Activated CD4-positive, alpha-beta T cell treated with anti-CD3 and anti-CD28 coated beads for 24 hours (primary cell): ENCODE data around the gene YIF1B.

ENCODE experiments used
- DNase-seq, 2 donors: peaks; one replicate each; pipeline ENCODE4 v3.0.0-alpha.2; 2020; ENCODE audit warnings: low read depth in 2 of 2

Gene YIF1B

DNA sequence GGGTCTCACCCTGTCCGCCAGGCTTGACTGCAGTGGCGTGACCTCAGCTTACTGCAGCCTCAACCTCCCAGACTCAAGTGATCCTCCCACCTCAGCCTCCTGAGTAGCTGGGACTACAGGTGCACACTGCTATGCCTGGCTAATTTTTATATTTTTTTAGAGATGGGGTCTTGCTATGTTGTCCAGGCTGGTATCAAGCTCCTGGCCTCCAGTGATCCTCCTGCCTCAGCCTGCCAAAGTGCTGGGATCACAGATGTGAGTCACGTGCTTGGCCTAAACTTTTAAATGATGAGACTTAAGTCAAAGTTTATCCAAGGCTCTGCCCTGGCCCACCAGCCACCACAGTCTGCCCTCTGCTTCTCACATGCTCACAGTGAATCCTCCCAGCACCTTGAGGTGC lies 9.5 kb downstream of the YIF1B start:
- DNase-seq = no peak

DNA sequence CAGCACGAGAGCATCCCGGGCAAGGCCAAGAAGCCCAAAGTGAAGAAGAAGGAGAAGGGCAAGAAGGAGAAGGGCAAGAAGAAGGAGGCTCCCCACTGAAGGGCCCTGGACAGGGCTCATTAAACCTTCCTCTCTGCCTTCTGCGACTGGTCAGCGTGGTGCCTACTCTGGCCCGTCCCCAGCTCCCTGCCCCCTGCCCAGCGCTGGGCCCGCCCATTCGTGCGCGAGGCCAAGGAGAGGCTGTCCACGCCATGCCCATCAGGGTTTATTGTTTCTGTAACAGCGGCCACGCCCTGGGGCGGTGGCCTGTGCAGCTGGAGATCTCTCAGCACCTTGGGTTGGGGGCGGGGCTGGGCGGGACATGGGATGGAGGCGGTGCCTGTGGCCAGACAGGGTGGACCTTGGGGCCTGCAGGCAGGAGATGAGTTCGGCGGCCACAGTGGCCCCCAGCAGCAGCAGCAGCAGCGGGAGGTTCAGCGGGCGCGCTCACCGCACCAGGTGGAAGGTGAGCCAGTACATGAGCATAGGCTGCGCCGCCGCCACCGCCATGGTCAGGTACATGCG lies 10.8 kb downstream of the YIF1B start:
- no peak for DNase-seq

DNA sequence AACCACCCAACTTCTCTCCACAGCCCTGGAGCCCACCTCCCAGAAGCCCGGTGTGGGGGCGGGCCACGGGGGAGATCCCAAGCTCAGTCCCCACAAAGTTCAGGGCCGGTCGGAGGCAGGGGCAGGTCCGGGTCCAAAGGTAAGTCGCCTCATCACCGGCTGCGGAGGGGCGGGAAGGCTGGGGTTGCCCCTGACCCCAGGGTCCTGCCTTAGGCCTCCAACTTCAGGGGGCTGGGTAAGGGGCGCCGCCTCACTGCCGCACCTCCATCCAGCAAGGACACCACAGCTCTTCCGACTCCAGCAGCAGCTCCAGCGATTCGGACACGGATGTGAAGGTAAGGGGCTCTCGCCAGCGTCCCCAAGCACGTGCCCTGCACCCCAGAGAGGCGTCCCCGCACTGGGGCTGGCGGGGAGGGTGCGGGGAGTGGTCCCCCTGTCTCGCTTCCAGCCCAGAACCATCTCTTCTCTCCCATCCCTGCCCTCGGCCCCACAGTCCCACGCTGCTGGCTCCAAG lies 11.3 kb downstream of the YIF1B start:
- DNase-seq = no peak

DNA sequence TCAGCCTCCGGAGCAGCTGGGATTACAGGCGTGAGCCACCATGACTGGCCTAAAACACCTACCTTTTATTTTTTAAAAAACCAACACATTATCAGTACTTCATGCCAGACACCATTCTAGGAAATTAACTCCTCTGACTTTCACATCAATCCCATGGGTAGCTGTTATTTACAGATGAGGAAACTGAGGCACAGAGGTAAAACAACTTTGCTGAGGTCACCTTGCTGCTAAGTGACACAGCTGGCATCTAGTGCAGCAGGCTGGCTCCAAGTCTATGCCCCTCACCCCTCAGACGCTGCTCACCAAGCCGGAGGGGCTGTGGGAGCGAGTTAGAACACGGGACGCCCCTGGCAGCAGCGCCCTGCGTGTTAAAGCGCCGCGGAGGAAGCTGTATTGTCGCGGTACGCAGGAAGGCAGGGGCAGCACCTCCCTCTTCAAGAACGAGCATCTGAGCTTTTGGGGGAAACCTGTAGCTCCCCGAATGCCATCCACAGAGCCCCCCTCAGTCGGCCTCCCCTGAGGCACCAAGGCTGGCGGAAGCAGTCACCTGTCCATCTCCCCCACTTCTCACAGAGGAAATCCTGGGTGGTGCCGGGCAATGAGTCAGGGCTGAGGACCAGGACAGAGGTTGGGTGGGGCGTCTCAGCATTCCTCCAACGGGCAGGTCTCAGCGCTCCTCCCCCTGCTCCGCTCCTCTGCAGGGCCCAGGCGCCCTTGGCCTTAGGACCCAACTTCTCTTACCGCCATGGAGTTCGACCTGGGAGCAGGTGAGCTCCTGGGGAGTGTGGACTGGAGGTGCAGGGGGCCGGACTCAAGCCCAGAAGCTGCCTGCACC lies 12.0 kb downstream of the YIF1B start, which contains the start of gene C19orf33:
Gene C19orf33 (plus strand): TSS at position 735 of the 835 bp plus-strand sequence. CDS start 11 bp downstream, at position 746.
- DNase-seq = no peak

DNA sequence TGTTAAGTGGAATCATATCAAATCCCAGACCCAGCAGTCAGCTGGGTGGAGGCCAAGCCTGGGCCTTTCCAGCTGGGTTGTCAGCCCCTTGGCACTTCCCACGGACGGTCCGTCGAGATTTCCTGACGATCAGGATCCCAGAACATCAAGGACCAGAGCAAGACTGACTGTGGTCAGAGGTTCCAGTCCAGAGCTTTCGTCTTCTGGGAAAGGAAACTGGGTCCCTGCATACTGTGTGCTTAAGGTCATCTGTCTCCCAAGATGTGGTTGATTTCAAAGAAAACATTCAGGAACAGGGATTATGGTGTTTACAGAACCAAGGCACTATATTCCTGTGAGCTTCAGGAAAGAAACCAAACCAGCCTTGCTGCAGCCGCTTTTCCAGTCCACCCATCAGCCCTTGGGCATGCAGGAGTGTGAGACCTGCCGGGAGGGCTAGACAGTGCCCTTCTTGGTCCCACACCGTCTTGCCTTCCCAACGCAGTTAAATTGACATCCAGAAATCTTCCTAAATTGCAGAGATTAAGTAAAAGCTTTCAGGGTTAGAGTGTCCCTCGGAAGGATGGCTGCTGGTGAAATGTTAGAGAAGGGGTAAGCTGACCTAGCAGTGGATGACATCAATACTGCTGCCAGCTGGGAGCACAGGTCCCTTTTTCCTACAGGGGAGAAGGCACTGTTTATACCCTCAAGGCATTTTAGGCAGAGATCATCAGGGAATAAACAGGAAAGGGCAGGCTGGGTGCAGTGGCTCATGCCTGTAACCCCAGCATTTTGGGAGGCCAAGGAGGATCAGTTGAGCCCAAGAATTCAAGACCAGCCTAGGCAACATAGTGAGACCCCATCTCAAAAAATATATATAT lies 16.7 kb downstream of the YIF1B start:
- DNase-seq = no peak

DNA sequence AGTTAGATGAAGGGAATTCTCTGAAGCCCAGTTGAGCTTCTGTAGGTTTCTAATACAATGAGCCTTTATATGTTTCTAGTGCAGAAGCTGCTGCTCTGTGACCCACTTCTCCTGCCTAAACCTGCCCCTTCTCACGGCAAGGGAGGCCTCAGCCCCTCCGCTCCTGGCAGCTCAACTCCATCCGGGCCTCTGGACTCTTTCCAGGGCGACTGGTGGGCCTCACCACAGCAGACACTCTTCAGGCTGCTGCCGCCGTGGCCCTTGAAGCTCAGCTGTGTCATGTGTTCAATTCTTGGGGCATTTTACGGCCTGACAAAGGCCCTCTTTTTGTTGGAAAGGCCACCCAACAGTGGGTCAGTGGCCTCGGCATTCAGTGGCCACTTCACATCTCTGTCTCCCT lies 21.7 kb downstream of the YIF1B start:
- DNase-seq = no peak

DNA sequence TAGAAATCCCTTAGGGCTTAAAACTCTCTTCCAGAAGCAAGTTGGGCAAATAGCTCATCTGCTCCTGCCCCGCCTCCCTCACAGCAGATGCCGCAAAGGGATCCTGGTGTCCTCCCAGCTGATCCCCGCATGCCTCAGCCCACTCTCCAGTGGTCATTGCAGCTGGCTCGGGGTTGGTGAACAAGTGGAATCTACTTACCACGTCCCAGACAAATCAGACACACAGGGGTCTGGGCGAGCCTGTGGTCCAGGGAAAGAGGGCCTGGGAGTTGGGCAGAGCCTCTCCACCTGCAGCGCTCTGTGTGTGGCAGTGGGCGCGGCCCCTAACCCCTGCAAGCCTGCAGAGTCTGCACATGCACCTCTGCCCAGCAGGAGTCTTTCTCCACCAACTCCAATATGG lies 22.5 kb downstream of the YIF1B start:
- DNase-seq = no peak

DNA sequence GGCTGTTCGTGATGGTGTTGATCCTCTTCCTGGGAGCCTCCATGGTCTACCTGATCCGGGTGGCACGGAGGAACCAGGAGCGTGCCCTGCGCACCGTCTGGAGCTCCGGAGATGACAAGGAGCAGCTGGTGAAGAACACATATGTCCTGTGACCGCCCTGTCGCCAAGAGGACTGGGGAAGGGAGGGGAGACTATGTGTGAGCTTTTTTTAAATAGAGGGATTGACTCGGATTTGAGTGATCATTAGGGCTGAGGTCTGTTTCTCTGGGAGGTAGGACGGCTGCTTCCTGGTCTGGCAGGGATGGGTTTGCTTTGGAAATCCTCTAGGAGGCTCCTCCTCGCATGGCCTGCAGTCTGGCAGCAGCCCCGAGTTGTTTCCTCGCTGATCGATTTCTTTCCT lies 23.9 kb downstream of the YIF1B start:
- DNase-seq = no peak

DNA sequence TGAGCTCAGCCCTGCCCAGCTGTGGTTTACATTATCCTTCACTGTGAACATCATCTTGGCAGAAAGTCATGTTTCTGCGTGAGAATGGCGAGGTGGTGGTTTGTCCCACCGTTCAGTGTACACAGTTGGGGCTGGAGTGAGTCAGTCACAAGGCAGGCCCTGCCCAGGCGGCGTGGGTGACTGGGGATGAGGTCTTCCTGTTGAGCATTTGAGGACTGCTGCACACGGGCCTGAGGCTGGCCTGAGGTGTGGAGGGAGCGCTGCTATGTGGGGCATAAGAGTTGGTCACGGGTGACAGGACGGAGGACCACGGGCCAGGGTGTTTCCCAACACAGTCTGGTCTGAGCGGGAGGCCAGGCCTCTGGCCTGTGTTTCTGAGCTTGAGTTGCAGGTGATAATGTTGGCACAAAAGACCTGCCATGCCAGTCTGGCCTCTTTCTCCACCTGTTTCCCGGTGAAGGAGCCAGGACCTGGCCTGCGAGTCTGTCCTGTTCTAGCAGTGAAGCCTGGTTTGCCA lies 25.1 kb downstream of the YIF1B start:
- no peak for DNase-seq

DNA sequence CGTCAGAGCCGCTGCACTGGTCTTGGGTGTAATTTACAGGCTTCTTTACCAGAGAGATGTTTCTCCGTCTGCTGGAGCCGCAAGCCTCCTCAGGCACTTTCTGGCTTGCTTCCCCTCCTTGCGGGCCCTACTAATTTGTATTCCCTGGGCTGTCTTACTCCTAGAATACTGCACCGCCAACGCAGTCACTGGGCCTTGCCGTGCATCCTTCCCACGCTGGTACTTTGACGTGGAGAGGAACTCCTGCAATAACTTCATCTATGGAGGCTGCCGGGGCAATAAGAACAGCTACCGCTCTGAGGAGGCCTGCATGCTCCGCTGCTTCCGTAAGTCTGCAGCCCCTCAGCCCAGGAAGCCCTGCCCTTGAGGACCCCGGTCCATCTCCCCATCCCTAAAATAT lies 25.8 kb downstream of the YIF1B start:
- no peak for DNase-seq

DNA sequence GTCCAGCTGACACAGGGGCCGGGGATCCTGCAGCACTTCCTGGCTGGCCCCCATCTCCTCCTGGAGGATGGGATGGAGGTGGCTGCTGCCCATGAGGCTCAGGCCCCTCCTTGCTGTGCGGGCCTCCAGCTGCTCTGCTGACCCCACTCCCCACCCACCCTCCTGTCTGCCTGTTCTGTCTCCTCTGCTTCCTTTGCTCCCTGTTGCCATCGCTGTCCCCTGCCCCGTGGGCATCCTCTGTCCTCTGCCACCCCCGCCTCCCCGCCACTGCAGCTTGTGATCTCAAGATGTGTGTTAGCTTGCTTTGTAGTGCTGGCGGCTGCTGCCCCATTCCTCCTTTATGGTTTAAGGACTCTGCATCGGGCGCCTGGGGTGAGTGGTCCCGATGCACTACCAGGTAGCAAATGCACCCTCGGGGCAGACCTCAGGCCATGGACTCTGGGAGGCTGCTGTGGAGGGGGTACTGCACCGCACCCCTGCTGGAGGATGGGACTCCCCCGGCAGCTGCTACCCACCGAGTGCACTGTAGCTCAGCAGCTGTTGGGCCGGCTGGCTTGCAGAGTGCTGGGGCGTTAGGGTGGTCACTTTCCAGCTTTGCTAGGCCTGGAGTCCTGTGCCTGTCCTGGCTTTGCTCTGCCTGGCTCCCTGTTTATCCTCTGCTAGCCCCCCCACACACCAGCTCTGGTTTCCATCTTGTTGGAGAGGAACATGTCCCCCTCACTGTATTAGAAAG lies 27.5 kb downstream of the YIF1B start:
- DNase-seq = no peak

DNA sequence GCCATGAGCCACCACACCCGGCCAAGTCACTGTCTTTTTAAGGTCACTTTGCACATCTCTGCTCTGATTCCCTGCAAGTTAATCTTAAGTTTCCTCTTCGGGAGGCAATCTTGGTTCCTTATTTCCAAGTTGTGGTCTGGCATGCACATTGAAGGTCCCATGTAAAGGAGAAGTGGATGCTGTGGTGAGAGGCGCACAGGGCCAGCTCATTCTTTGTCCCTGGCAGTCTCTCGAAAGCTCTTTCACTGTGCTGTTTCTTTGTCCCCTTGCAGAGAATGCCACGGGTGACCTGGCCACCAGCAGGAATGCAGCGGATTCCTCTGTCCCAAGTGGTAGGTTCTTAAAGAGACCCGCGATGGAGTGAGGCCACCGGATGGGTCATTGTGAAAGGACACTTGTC lies 28.1 kb downstream of the YIF1B start:
- no peak for DNase-seq

DNA sequence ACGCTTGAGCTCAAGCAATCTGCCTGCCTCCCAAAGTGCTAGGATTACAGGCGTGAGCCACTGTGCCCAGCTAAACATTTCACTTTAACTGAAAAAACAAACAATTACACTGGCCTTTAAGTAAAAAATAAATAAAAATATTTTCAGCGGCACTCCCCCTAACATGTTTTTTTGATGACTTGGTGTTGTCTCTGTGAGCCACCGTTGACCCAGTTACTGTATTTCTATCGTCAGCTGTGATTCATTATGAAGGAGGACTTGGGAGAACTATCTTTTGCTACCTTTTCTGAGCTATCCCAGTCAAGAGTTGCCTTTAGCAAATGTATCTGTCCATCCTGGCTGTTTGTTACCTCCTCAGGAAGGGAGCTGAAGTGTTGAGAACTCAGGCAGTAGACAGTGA lies 30.2 kb downstream of the YIF1B start:
- DNase-seq = no peak

DNA sequence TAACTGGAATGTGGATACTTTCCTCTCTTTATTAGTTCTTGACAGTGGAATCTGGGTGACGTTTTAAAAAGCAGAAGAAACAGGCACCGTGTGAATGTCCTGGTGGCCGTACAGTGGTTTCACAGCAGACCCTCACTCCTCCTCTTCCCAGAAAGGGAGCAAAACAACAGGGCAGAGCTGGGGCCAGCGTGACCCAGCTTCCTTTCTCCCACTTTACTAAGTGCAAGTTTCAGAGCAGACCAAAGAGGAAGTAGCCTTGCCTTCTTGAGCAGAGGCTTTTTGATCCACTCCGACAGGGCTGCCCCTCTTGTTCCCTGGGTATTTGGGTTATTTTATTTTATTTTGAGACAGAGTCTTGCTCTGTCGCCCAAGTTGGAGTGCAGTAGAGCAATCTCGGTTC lies 31.3 kb downstream of the YIF1B start:
- DNase-seq = no peak

DNA sequence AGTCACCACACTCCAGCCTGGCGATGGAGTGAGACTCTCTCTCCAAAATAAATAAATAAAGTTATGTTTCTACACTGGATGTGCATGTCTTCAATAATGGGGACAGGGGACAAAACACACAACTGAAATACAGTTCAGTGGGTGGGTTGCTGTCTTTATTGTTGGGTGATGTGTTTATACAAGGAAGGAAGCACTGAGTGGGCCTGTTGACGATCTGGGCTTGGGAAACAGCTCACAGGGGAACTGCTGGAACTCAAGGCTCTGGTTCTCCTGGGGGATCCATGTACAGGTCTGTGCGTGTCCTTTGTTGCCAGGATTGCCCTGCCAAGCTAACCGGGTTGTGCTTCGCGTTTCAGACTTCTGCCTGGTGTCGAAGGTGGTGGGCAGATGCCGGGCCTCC lies 32.5 kb downstream of the YIF1B start:
- no peak for DNase-seq

DNA sequence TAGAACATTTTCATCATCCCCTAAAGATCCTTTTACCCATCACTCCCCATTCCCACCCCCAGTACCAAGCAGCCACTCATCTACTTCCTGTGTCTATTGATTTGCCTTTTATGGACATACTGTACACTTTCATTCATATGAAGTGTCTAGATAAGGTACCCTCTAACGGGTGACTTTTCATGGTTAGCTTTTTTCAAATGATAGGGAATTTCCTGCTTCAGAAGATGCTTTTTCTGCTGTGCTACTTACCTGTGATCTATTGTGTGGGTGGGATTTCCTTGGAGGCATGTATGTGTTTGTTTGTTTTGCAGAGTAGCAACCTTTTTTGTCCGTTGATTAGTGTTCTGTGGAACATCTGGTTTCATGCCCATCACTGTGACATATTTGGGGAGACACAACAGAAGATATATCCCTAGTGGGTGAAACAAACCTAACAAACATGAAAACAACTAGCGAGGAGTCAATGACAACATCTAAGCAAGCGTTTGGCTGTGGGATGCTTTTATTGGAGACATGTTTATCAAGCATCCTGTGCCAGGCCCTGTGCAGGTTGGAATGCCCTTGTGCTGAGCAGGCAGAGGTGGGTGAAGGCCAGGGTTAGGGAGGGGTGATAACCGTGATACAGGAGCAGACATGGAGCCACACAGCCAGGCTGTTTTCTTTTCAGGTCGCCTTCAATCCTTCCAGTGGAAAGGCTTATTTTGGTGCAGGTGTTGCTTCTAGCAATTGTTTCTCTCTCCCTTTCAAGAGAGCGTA lies 33.8 kb downstream of the YIF1B start:
- no peak for DNase-seq

DNA sequence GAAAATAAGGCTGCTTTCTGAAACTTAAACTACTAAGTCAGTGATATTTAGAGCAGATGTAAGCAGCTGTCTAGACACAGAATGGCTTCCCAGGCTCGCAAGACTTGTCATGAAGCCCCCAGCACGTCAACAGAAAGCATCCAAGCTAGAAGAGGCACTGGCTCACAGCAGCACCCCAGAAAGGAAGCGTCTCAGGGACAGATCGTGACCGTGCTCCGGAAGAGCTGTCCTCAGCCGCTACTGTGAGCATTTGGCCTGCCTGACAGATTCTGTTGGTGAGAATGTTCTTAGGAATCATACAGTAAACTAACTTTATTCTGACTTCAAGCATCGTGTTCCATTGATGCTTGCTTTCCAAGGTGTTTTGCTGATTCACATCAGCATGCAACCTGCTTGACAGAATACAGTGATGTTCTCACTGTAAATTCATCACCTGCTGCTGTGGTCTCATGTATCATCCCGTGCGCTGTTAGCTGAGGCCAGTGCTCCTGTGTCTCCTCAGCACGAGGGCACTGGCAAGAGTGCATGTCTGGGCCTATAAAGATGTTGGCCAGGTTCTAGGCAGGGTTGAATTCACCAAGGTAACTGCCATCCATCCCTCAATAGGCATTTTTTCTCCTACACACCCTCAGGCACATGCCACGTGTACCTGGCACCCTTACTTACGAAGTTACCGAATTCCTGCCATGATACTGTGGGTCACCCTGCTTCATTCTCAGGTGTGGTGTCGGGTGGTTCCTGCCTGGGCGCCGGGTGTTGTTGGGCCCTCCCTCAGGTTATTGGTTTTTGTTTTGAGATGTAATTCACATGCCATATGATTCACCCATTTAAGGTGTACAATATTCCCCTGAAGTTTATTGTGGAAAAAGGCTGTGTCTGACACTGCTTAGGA lies 35.5 kb downstream of the YIF1B start:
- DNase-seq = no peak

DNA sequence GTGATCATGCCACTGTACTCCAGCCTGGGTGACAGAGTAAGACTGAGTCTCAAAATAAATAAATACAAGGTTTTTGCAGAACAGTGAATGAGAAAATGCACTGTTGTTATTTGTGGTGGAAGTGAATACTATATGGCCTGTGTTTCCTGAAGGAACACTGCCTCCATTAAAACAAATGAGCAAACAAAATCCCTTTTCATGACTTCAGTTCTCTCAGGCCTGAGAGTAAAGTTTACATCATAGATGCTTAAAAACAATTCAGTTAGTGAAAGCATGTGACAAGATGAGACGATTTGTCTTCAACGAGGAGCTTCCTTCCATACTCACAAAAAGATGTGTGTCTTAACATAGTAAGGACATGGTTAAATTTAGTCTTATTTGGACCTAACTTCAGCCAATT lies 37.0 kb downstream of the YIF1B start:
- DNase-seq = no peak

DNA sequence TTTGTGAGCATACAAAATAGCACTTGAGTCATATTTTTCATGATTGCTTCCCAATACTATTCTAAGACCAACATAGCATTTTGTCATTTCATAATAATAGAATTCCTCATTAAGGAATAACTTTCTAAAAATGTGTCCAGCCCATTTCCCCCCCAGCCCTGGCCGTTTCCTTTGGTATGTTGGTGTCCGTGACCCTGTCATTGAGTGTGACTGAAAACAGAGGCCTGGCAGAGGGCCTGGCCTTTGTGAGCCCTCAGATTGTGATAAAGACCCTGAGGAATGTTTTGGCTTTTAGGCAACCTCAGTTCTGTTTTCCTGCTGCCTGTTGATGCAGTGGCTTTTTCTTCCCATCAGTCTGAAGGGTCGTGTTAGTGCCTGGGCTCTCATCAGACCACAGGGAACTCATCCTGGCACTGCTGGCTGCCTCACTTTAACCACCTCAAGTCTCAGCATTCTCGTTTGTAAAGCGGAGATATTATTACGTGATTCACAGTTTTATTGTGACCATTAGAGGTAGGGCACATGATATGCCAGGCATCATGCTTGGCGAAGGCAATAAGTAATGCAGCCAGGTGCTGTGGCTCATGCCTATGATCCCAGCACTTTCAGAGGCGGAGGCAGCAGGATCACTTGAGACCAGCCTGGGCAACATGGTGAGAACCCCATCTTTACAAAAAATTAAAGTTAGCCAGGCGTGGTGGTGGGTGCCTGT lies 37.6 kb downstream of the YIF1B start:
- no peak for DNase-seq
